ENCODE results near the gene STARD10. TPM values are rescaled to one million over a fixed set of nuclear protein-coding genes. Genes with fewer than 3 reads are reported as not detected.
A peak's percentile ranks its signal among the peaks of the same experiment; 100 is the strongest.

The STARD10 gene
- total and polyA plus RNA-seq, 4 donors, result 18.1 to 48.7 (median 36.4) TPM

GRCh38 chr11:72758304-72758689 is 35.5 kb downstream of the STARD10 start:
- H3K4me3 ChIP-seq (ENCODE audit: low read depth, low read length), result no peak overlapping the region
- DNase-seq (ENCODE audit: low read depth in 4 of 6, low spot score in 6 of 6), result no peak
- no peaks in the 10 kb centered on the region for H3K27me3 ChIP-seq (ENCODE audit: control insufficient read depth, insufficient read depth, low read length)
- 90% methylated on average over 7 of the region's 7 CpGs for WGBS (ENCODE audit: insufficient coverage)
- H3K9me3 ChIP-seq (ENCODE audit: control insufficient read depth, insufficient read depth, low read length), result no peaks in the 10 kb centered on the region
- H3K36me3 ChIP-seq (ENCODE audit: control insufficient read depth, insufficient read depth, low read length), result peaks cover 35% of the 10 kb centered on the region
- H3K27ac ChIP-seq (ENCODE audit: low read depth, low read length), result no peak overlapping the region
- H3K4me1 ChIP-seq (ENCODE audit: control insufficient read depth, insufficient read depth, low read length), result peaks cover 20% of the 10 kb centered on the region

GRCh38 chr11:72755713-72756285 is 38.0 kb downstream of the STARD10 start:
- Histone ChIP-seq H3K4me3 (ENCODE audit: low read depth, low read length) (no peak overlapping the region), H3K9me3 (ENCODE audit: control insufficient read depth, insufficient read depth, low read length) (no peaks in the 10 kb centered on the region), H3K27ac (ENCODE audit: low read depth, low read length) (no peak overlapping the region), H3K36me3 (ENCODE audit: control insufficient read depth, insufficient read depth, low read length) (peaks cover 35% of the 10 kb centered on the region), H3K27me3 (ENCODE audit: control insufficient read depth, insufficient read depth, low read length) (peaks cover 5% of the 10 kb centered on the region), H3K4me1 (ENCODE audit: control insufficient read depth, insufficient read depth, low read length) (peaks cover 42% of the 10 kb centered on the region)
- WGBS (ENCODE audit: insufficient coverage), result 90% methylated on average over 3 of the region's 4 CpGs
- no peak for DNase-seq (ENCODE audit: low read depth in 4 of 6, low spot score in 6 of 6)

GRCh38 chr11:72754544-72755155 is 39.2 kb downstream of the STARD10 start:
- Histone ChIP-seq H3K4me1 (ENCODE audit: control insufficient read depth, insufficient read depth, low read length) (peaks cover 51% of the 10 kb centered on the region), H3K27ac (ENCODE audit: low read depth, low read length) (no peak overlapping the region), H3K9me3 (ENCODE audit: control insufficient read depth, insufficient read depth, low read length) (no peaks in the 10 kb centered on the region), H3K36me3 (ENCODE audit: control insufficient read depth, insufficient read depth, low read length) (peaks cover 35% of the 10 kb centered on the region), H3K4me3 (ENCODE audit: low read depth, low read length) (no peak overlapping the region), H3K27me3 (ENCODE audit: control insufficient read depth, insufficient read depth, low read length) (peaks cover 5% of the 10 kb centered on the region)
- no peak for DNase-seq (ENCODE audit: low read depth in 4 of 6, low spot score in 6 of 6)
- 54% methylated on average over 40 of the region's 48 CpGs for WGBS (ENCODE audit: insufficient coverage)

- H3K9me3 ChIP-seq (ENCODE audit: control insufficient read depth, insufficient read depth, low read length), result no peaks in the 10 kb centered on the region
- WGBS (ENCODE audit: insufficient coverage), result 70% methylated on average over 6 of the region's 8 CpGs
- peaks cover 5% of the 10 kb centered on the region for H3K27me3 ChIP-seq (ENCODE audit: control insufficient read depth, insufficient read depth, low read length)
- H3K27ac ChIP-seq (ENCODE audit: low read depth, low read length), result no peak overlapping the region
- H3K4me1 ChIP-seq (ENCODE audit: control insufficient read depth, insufficient read depth, low read length), result peaks cover 49% of the 10 kb centered on the region
- DNase-seq (ENCODE audit: low read depth in 4 of 6, low spot score in 6 of 6), result no peak
- peaks cover 35% of the 10 kb centered on the region for H3K36me3 ChIP-seq (ENCODE audit: control insufficient read depth, insufficient read depth, low read length)
- no peak overlapping the region for H3K4me3 ChIP-seq (ENCODE audit: low read depth, low read length)
These were observed 39.7 kb downstream of the STARD10 start for GRCh38 chr11:72754149-72754543.

GRCh38 chr11:72753341-72754148 is 40.3 kb downstream of the STARD10 start:
- Histone ChIP-seq H3K4me1 (ENCODE audit: control insufficient read depth, insufficient read depth, low read length) (peaks cover 43% of the 10 kb centered on the region), H3K27ac (ENCODE audit: low read depth, low read length) (no peak overlapping the region), H3K36me3 (ENCODE audit: control insufficient read depth, insufficient read depth, low read length) (peaks cover 34% of the 10 kb centered on the region), H3K9me3 (ENCODE audit: control insufficient read depth, insufficient read depth, low read length) (no peaks in the 10 kb centered on the region), H3K27me3 (ENCODE audit: control insufficient read depth, insufficient read depth, low read length) (peaks cover 5% of the 10 kb centered on the region), H3K4me3 (ENCODE audit: low read depth, low read length) (no peak overlapping the region)
- no peak for DNase-seq (ENCODE audit: low read depth in 4 of 6, low spot score in 6 of 6)
- WGBS (ENCODE audit: insufficient coverage), result 93% methylated on average over 9 of the region's 9 CpGs

GRCh38 chr11:72752088-72752914 is 41.5 kb downstream of the STARD10 start, which contains the start of gene ARAP1:
Gene ARAP1 (minus strand): TSS chr11:72752408. CDS start chr11:72727128, 25,280 bp downstream.
- H3K4me1 ChIP-seq (ENCODE audit: control insufficient read depth, insufficient read depth, low read length), result peaks cover 43% of the 10 kb centered on the region
- peak within 1 kb of the TSS; percentile 67 for H3K4me3 ChIP-seq (ENCODE audit: low read depth, low read length)
- peaks cover 22% of the 10 kb centered on the region for H3K36me3 ChIP-seq (ENCODE audit: control insufficient read depth, insufficient read depth, low read length)
- WGBS (ENCODE audit: insufficient coverage), result 3% methylated on average over 43 of the region's 51 CpGs
- peaks cover 5% of the 10 kb centered on the region for H3K27me3 ChIP-seq (ENCODE audit: control insufficient read depth, insufficient read depth, low read length)
- no peaks in the 10 kb centered on the region for H3K9me3 ChIP-seq (ENCODE audit: control insufficient read depth, insufficient read depth, low read length)
- H3K27ac ChIP-seq (ENCODE audit: low read depth, low read length), result peak within 1 kb of the TSS; percentile 62
- DNase-seq (ENCODE audit: low read depth in 4 of 6, low spot score in 6 of 6), result peak in 2 of 6 donors; percentile 22 to 71

- DNase-seq (ENCODE audit: low read depth in 4 of 6, low spot score in 6 of 6), result no peak
- Histone ChIP-seq H3K4me1 (ENCODE audit: control insufficient read depth, insufficient read depth, low read length) (peaks cover 44% of the 10 kb centered on the region), H3K27me3 (ENCODE audit: control insufficient read depth, insufficient read depth, low read length) (peaks cover 5% of the 10 kb centered on the region), H3K27ac (ENCODE audit: low read depth, low read length) (peak overlapping the region; percentile 63), H3K36me3 (ENCODE audit: control insufficient read depth, insufficient read depth, low read length) (peaks cover 18% of the 10 kb centered on the region), H3K9me3 (ENCODE audit: control insufficient read depth, insufficient read depth, low read length) (no peaks in the 10 kb centered on the region), H3K4me3 (ENCODE audit: low read depth, low read length) (peak overlapping the region; percentile 67)
- 37% methylated on average over 13 of the region's 19 CpGs for WGBS (ENCODE audit: insufficient coverage)
These were observed 42.4 kb downstream of the STARD10 start for GRCh38 chr11:72751116-72752087.

- H3K4me3 ChIP-seq (ENCODE audit: low read depth, low read length), result peak overlapping the region; percentile 67
- no peaks in the 10 kb centered on the region for H3K9me3 ChIP-seq (ENCODE audit: control insufficient read depth, insufficient read depth, low read length)
- peaks cover 44% of the 10 kb centered on the region for H3K4me1 ChIP-seq (ENCODE audit: control insufficient read depth, insufficient read depth, low read length)
- 67% methylated on average over 1 of the region's 2 CpGs for WGBS (ENCODE audit: insufficient coverage)
- H3K27me3 ChIP-seq (ENCODE audit: control insufficient read depth, insufficient read depth, low read length), result peaks cover 5% of the 10 kb centered on the region
- H3K27ac ChIP-seq (ENCODE audit: low read depth, low read length), result peak overlapping the region; percentile 63
- peaks cover 12% of the 10 kb centered on the region for H3K36me3 ChIP-seq (ENCODE audit: control insufficient read depth, insufficient read depth, low read length)
- DNase-seq (ENCODE audit: low read depth in 4 of 6, low spot score in 6 of 6), result no peak
These were observed 43.2 kb downstream of the STARD10 start for GRCh38 chr11:72750556-72751115.

All from spinal cord (tissue), 10 donors.